ENCODE measurements around the gene PPIL6.
A peak's percentile ranks its signal among the peaks of the same experiment; 100 is the strongest.

PPIL6 gene

GRCh38 chr6:109381747-109382575 is 58.5 kb downstream of the PPIL6 start, which contains the start of gene CD164:
TSS of gene CD164 (minus strand) at chr6:109382467. CDS start at chr6:109382378, 89 bp downstream.
- no peak for TF ChIP-seq CTCF (conservative IDR thresholded peaks at IDR 0.05; ENCODE audit: low read depth)
- DNase-seq (ENCODE audit: low spot score), result peak; percentile 98
- ChIA-PET POLR2A (ENCODE audit: low non-redundant PET) (interaction anchor here (0.9 to 1.5 kb wide), 2 partner anchors 58 to 59 kb away, joined by 4 read pairs; partner anchors contain the start of genes PPIL6 and SMPD2), CTCF (interaction anchor here (0.8 to 2.0 kb wide), 4 partner anchors 13 to 196 kb away, joined by 3 to 16 read pairs (median 5); no protein-coding TSS in a partner anchor)
- H3K27ac ChIP-seq, result peak within 1 kb of the TSS; percentile 99

DNA sequence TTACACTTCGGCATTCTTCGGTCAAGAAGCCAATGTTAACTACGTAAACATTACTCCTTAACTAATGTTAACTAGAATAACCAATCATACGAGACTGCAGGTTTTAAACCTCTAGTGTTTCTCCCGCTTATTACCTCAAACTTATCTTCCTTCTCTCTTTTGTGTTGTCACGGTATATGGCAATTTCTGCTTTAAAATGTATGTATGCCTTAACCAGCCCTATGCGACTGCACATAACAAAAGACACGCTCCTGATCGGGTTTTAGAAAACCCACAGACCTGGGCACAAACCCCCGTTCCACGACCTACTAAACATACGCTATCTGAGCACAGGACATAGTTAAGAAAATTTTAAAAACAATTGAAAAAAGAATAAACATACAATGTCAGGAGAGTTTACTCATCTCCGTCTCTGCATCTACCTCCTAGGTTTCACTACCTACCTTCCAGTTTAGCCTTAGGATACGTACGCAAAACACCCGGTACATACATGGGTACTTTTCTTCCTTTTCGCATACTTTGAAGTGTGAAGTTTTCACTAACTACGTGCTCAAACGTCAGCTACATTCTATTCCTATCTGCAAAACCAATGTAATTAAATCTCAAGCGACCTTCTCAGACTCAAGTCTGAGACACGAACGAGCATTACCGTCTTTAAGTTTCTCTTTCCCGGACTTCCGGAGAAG is 59.2 kb downstream of the PPIL6 start:
- ChIA-PET POLR2A (ENCODE audit: low non-redundant PET) (no interaction called here), CTCF (no interaction called here)
- DNase-seq (ENCODE audit: low spot score), result no peak
- TF ChIP-seq CTCF (conservative IDR thresholded peaks at IDR 0.05; ENCODE audit: low read depth), result no peak
- peak overlapping the region; percentile 99 for H3K27ac ChIP-seq

GRCh38 chr6:109379711-109380110 is 60.7 kb downstream of the PPIL6 start:
- no peak for TF ChIP-seq CTCF (conservative IDR thresholded peaks at IDR 0.05; ENCODE audit: low read depth)
- POLR2A ChIA-PET (ENCODE audit: low non-redundant PET), result interaction anchor here (0.5 kb wide), 1 partner anchor 192 kb away, joined by 3 read pairs; no protein-coding TSS in a partner anchor
- CTCF ChIA-PET, result no interaction called here
- H3K27ac ChIP-seq, result no peak overlapping the region
- no peak for DNase-seq (ENCODE audit: low spot score)

- CTCF ChIA-PET, result interaction anchor here (0.6 to 1.0 kb wide), 2 partner anchors 42 to 191 kb away, joined by 3 to 5 read pairs; no protein-coding TSS in a partner anchor
- POLR2A ChIA-PET (ENCODE audit: low non-redundant PET), result no interaction called here
- no peak overlapping the region for H3K27ac ChIP-seq
- TF ChIP-seq CTCF (conservative IDR thresholded peaks at IDR 0.05; ENCODE audit: low read depth), result no peak
- DNase-seq (ENCODE audit: low spot score), result no peak
Measured at GRCh38 chr6:109377717-109378116, 62.7 kb downstream of the PPIL6 start.

DNA sequence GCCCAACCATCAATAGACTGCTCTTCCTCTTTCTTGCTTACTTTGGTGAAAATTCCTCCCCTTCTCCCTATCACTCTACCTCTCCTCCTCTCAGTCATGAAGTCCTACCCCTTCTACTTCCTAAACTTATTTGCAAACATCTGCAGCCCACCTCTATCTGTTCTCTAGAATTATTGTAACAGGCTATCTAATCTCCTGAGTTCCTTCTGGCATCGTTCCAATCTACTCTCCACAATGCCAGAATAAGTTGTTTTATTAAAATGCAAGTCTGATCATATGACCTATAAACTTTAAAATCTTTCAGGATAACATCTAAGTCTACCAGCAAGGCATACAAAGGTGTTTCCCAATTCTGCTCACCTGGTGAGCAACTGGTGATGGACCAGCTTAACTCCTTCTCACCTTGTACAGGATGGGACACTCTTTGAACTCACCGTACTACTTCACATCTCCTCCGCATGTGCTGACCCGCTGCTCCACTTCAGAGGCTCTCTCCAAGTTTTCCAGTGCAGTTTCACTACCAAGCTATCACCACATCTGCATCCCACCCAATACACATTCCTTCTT is 66.0 kb downstream of the PPIL6 start:
- no peak for DNase-seq (ENCODE audit: low spot score)
- CTCF ChIA-PET, result no interaction called here
- no peak for TF ChIP-seq CTCF (conservative IDR thresholded peaks at IDR 0.05; ENCODE audit: low read depth)
- H3K27ac ChIP-seq, result no peak overlapping the region
- POLR2A ChIA-PET (ENCODE audit: low non-redundant PET), result no interaction called here

DNA sequence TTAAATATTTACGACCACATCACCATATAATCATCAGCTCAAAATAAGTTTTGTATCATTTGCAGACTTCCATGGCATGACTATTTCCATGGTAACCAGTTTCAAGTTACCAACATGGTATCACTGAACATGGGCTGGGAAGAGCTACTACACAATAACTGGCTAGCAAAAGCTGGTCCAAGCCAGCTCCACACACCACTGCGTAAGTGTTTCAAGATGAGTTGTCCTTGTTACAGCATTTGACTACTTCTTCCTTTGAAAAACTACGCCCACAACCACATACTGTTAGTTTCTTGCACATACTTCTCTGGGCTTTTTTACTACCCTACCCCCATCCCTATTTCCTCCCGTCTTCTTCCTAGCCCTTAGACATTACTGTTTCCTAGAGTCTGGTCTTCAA is 66.7 kb downstream of the PPIL6 start:
- ChIA-PET CTCF (no interaction called here), POLR2A (ENCODE audit: low non-redundant PET) (no interaction called here)
- no peak overlapping the region for H3K27ac ChIP-seq
- no peak for DNase-seq (ENCODE audit: low spot score)
- TF ChIP-seq CTCF (conservative IDR thresholded peaks at IDR 0.05; ENCODE audit: low read depth), result no peak

All from RWPE1 (cell line).